ENCODE measurements around the gene C1QL1.
"Not testable (repeated sequence)": the region's sequence is repeated elsewhere in the genome, so short reads cannot be mapped to it uniquely, and the experiment has no call there.

C1QL1 gene

DNA sequence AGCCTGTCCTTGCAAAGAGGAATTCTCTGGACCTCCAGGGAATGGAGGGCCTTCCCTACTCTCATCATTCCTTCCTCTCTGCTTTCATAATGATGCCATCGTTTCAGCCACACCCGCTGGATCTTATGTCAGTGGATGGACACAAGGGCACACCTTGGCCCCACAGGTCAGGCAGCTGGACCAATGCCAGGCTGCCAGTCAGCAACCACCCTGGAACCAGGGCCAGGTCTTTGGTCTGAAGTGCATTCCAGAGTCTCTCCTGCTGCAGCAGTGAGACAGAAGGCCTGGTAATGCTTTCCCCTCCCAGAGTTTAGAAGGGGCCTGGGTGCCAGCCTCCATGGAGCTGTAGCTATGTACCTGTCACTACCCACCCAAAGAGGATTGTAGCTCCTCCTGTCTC lies 7.4 kb downstream of the C1QL1 start:
- DNase-seq (ENCODE audit: low spot score): no peak

DNA sequence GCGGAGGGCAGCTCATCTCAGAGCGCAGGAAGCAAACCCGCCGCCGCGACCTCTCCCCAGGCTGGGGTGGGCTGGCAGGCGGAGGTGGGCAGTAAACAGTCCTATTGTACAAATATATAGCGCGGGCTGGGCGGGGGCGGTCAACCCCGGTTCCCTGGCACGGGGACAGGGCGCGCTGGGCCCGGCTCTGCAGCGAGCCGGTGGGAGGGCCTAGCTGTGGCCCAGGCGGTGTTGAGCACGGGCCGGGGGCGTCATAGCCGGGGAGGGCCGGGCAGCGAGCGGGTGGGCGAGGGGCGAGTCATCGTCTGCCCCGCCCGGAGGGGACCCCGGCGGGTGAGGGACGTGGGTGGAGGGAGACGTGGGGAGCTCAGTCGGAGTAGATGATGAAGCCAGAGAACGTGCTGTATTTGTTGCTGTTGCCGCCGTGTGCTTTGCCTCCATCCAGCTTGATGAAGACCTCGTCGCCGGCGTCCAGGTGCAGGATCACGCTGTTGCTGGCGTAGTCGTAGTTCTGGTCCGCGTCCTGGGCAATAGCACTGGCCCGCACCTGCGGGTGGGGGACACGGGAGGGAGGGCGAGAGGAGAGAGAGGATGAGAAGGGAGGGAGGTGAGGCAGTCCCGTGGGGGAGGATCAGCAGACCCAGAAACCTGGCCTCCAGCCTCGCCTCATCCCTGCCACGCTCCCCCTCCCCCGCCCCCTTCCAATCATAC lies 8.1 kb downstream of the C1QL1 start:
- DNase-seq (ENCODE audit: low spot score): no peak

DNA sequence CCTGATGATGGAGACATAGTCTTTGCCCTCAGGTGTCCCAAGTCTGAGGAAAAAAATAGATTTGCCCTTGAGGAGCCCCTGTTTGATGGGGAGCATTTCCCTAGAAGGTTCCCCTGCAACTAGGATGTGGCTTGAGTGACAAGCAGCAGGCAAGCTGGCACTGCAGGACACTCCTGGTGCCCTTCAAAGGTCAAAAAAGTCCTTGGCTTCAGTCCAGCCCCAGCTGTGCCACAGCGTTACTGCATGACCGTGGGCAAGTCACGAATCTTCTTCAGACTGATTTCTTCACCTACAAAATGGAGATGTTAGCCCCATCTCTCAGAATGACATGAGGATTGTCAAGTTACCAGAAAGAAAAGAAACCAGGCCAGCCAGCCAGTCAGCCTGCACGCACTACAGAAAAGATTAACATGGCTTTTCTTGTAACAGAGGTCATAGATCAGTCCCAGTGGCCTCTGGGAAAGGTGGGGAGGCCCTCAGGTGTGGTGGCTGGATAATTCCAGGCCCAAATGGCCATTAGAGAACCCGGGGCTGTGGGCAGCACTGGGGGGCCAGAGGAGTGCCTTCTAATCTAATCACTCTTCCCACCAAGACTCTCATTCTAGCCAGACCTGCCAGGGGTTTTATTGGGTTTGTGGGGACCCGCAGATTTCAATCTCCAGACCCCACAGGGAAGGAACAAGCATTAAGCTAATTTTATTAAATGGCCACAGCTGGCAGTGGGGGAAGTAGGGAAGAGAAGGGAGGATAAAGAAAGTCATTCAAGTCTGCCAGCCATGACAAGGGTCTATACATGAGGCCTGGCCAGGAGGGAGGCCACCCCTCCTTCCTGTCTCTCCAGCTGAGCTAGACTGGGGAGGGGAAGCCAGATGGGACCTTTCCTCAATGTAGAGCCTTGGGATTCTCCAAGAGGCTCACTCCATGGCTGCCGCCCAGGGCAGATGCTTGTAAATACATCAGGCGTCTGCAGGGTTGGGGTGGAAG lies 10.8 kb downstream of the C1QL1 start:
- no peak for DNase-seq (ENCODE audit: low spot score)

DNA sequence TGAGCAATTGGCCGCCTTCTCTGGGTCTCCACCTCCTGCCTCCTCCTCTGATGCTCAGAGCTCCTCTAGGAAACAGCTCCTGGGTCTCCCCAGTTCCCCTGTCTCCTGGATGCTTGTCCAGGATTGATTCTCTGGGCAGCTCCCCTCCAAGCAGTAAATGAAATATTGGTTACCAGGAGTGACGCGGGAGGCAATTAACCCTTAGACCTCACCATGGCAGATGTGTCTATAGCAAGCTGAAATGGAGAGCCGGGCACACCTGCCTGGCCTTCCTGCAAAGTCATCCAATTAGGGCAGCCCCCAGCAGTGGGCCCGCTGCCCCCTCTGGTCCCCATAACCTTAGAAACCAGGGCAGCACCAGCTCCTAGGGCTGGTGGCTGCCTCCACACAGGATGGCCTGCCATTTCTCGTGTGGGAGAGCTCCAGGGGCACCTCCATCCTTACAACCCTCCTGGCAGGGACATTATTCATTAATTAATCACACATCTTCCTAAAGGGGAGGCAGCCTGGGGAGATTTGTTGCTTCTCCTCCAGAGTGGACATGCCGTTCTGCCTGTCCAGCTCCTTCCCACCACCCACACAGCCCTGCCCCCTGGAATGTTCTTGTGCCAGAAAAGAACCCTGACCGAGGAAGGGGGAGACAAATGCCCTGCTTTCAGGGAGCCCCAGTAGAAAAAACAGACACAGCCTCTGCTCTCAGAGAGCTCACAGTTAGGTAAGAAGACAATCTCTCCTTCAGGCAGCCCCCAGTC lies 12.3 kb downstream of the C1QL1 start:
- DNase-seq (ENCODE audit: low spot score): no peak

DNA sequence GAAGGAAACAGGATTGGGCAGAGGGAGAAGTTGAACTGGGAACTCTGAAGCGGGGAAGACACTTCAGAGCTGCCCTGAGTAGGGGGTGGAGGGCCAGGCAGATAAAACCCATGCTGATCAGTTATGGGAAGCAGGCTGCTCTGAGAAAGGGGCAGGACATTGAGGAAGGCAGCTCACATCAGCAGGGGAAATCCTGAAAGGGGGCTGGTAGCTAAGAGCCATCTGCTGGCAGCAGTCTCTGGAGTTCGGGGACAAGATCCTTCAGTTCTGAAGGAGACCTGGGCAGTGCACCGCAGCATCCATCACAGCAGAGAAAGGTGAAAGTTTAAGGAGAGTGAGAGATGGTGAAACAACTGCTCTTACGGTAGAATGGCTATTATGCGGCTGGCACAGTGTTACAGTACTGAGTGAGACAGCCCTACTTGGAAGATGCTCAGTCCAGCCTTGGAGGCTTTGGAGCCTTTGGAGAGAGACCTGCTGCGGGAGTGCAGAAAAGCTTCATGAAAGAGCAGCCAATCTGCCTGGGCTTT lies 15.1 kb downstream of the C1QL1 start:
- DNase-seq (ENCODE audit: low spot score): no peak

DNA sequence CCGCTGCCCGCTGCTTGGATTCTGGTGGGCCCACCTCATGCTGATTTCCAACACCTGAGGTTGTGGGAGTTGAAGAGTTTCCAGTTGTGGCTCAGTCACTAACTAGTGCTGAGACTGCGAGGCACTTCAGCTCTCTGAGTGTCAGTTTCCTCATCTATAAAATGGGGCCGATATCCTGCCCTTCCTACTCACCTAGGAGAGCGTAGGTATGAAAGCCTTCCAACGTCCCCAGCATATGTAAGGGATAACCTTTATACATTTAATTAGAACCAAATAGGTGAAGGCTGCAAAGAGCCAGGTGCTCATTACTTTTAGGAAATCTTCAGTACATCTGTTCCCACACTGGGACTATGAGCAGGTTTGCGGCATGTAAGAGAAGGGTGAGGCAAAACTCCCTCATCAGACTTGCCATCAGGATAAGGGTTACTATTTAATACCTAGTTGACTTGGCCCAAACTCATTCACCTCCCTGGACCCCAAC lies 19.7 kb downstream of the C1QL1 start:
- DNase-seq (ENCODE audit: low spot score): no peak

DNA sequence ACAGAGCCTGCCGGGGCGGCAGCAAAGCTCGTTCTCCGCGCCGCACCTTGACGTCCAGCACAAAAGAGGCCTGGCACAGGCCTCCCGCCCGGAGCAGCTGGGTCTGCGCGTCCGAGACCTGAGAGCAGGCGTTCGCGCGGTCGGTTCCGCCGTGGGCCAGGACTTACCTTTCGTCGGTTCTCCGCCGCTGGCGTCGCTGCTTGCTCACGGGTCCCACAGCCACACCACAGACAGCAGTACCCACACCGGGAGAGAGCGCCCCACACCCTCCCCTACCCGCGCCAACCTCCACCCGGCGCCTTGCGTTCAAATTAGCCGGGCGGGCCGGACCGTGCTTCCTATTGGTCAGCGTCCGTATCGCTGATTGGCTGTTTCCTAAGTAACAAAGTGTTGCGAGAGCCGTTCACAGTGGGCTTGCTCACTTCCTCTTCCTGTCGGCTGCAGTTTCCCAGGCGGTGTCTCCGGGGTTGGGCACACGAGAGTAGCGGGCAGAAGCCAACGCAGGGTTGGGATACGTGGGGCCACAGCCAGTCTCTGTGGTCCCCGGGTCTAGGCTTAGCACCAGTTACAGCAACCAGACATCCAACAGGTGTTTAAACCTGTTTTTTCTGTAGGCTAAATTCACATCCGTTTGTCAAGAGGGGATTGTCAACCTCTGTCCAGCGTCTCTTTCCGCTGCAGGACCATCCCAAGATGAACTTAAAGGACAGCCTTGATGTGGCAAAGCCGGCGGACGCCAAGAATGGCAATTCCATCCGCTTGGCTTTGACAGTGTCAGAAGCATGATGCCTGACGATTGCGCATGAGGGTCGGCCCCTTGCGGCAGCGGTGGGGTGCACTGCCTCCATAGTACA lies 20.4 kb downstream of the C1QL1 start, which contains the start of gene KIF18B:
Gene KIF18B, minus strand, starts transcription at position 313 of the 854 bp plus-strand sequence. CDS start 11,429 bp downstream, outside the sequence.
- peak; percentile 97 for DNase-seq (ENCODE audit: low spot score)

DNA sequence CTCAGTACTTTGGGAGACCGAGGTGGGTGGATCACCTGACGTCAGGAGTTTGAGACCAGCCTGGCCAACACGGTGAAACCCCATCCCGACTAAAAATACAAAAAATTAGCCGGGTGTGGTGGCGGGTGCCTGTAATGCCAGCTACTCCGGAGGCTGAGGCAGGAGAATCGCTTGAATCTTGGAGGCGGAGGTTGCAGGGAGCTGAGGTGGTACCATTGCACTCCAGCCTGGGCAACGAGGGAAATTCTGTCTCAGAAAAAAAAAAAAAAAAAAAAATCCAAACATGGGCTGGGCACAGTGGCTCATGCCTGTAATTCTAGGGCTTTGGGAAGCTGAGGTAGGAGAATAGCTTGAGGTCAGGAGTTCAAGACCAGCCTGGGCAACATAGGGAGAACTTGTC lies 22.5 kb downstream of the C1QL1 start:
- not testable (repeated sequence) for DNase-seq (ENCODE audit: low spot score)

DNA sequence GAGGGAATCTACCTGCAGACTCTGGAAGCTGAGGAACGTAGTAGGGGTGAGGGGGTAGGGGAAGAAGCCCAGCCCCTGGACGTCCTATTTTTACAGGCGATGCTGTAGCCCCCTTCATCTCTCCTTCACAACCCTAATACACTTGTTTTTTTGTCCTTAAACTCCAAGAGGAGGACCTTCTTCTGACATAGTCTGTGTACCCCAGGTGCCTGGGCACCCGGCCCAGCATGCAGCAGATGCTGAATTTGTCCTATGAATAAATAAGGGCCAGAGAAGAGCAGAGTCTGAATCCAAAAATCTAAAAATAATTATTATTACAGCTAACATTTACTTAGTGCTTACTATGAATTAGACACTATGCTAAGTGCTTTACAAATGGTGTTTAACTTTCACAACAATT lies 25.6 kb downstream of the C1QL1 start:
- no peak for DNase-seq (ENCODE audit: low spot score)

DNA sequence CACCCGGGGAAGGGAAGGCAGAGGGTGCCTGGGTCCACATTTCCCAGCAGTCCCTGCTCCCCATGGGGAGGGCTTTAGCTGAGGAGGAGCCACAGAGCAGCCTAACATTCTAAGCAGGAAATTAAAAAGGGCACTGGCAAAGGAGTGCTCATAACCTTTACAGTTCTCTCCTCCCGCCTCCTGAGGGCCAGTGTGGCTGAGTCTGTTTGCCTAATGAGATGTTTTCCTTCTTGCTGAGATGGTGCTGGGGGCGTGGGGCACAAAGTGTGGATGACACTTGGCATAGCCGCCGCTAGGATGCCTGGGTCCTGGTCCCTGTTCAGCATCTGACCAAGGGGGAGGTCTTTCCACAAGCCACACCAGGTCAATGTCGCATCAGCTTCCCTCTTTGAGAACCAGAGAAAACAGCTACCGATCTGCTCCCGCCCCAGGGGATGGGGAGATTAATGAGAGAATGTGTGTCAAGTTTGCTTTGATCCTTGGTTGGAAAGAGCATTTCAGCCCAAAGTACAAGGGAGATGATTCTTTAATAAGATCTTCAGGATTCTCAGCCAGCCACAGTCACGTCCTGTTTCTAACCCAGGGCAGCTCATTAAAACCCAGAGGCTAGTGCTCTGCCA lies 26.3 kb downstream of the C1QL1 start:
- DNase-seq (ENCODE audit: low spot score): no peak

DNA sequence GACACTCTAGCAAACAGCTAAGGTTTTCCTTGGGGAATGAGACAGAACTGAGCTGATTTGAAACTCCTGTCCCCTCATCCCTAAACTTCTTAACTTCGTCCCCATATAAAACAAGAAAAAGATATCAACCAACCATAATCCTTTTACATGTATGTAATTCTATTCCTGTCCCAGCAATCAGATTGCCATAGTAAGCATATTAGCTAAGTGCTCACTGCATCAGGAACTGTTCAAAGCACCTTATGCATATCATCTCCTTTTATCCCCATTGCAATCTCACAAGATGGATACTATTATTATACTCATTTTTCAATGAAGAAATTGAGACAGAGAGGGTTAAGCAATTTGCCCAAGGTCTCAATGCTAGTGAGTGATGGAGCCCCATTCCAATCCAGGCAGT lies 27.3 kb downstream of the C1QL1 start:
- DNase-seq (ENCODE audit: low spot score): no peak

DNA sequence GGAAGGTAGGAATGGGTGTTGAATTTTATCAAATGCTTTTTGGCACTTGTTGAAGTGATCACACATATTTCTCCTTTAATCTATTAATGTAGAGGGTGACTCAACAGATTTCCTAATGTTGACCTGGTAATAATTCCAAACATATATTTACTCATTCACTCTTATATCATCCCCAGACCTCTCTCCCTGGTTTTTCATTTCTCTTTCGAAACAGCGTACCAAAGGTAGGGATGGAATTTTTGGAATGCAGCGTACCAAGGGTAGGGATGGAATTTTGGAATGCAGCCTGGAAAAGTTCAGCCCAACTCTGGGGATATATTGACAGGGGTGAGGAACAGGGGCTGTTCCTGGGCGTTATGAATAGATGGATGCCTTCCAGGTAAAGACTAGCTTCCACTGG lies 27.8 kb downstream of the C1QL1 start:
- peak; percentile 36 for DNase-seq (ENCODE audit: low spot score)

DNA sequence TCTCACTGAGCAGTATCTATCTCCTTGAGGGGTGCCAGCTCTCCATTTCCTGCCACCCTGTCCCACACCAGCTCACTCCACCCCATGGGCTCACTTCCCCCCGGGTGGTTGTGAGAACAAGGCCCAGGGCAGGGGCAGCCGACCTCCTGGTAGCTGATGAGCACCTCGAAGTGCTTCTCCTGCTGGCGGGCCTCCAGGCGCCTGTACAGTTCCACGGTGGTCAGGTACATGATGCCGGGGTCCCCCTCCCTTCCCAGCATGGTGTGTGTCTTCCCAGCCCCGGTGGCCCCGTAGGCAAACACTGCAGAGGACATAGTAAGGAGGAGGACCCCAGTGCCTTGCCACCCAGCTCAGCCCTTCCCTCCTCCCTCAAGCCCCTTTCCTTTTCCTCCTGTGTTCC lies 33.0 kb downstream of the C1QL1 start:
- DNase-seq (ENCODE audit: low spot score): no peak

DNA sequence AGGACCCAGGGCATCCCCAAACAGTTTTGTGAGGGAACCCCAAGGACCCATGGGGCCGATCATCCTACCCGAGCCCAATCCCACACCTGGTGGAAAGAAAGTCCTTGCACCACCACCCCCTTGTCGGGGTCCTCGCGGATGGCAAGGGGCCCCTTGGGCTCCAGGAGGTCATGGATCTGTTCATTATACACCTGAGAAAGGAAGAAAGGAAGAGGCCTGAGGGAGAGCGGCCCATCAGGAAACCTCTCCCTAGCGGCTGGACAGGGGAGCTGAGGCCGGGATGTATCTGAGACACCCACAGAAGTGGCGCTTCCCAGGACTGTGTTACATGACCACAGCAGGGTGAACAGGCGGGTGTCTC lies 33.4 kb downstream of the C1QL1 start:
- DNase-seq (ENCODE audit: low spot score): no peak

DNA sequence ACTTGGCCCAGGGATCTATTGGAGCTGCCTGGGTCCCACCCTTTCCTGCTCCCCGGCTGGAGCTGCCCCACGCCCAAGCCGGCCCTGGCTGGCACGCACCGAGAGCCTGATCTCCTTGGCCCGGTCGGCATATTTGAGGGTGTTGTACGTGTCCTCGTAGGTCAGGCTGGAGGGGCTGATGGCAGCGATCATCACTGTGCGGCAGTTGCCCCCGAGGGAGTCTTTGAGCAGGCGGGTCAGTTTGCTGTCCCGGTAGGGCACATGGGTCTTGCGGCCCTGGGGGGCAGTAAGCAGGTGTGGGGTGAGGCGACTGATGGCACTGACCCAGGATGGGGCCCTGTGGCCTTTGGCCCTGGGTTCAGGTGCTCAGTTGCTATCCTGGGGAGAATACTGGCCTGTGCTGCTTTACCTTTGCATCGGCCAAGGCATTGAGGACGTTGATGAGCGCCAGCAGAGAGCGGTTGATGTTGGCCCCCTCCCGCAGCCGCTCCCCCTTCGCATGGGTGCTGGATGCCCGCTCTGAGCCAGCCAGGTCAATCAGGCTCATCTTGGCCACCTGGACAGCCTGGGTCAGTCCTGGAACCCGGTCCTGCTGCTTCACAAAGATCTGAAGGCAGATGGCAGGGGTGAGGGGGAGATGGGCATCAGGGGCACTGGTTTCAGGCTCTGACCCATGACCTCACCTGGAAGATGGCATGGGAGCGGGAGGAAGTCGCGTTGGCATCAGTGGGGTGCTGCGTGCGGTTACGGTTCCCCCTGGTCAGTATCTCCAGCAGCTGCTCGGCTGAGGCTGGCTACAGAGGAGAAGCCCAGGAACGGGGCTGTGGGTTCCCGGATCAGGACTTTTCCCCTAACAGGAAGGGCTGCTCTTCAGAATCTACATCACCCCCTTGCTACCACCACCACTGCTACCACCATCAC lies 34.0 kb downstream of the C1QL1 start:
- DNase-seq (ENCODE audit: low spot score): no peak

DNA sequence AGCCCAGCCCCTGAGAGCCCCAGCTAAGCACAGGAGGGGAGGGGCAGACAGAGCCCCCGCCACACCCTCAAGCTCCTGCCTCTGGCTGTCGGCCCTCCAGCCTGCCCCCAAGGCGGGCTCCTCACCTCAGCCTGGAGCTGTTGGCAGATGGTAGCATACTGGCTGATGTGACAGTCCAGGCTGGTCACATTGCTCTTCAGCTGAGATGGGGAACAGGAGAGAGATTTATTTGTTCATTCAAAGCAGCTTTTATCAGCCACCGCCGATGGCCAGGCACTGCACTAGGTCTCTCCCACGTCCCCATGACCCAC lies 35.4 kb downstream of the C1QL1 start:
- no peak for DNase-seq (ENCODE audit: low spot score)

DNA sequence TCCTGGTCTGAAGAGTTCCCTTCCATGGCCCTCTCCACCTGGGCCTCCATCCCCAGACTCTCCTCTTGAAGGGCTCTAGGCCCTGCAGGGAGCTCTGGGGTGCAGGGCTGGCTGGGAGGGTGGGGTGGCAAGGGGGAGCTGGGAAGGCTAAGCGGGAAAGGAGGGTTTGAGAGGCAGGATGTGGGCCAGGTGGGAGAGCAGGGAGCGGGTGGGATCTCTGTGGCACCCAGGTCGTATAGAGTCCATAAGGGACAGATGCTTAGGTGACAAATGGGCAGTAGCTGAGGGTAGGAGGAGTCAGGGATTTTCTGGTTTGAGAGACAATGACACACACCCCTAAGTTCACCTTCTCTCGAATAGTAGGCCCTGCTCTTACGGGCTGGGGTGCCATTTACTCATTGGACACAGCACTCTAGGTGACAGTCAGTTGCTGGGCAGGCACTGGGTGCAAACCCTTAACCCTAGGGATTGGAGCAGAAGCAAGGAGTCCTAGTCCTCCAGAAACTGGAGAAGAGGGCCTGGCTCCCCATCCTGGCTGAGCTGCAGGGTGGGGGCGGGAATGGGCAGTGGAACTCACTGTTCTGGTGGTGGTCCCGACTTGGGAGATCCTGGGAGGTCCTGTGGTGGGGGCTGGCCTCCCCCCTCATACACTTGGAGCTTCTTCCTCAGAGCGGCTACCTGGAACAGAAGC lies 35.9 kb downstream of the C1QL1 start:
- no peak for DNase-seq (ENCODE audit: low spot score)

DNA sequence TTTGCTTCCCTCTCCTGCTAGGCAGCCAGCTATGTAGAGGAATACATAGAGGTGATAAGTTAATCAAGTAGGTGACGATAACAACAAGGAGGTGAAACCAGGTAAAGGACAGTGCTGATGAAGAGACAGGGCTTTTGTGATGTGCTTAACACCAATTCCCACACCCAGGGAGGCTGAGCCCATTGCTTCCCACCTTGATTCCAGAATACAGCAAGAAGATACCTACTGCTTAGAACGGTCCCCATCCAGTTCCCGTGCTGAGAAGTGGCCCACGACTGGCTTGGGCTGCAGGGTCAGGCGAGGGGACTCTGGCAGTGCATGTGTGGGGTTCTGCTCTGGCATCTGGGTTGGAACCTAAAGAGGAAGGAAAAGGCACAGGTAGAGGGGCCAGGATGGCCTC lies 36.7 kb downstream of the C1QL1 start:
- DNase-seq (ENCODE audit: low spot score): no peak

DNA sequence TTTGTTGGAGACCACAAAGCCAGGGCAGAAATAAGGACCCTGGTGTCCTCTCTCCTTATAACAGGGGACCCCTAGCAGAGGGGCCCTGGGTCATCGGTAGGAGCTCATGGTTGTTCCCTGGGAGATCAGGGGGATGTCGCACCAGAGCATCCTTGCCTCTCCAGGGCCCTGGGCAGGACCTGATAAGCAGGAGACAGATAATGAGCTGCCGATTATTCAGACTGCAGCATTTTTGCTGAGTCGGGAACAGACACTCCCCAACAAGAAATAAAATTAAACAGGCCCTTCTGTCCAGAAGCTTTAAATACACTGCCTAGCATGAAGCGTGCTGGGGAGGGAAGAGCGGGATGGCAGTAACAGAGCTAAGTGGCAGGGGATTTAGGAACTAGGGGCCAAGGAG lies 37.4 kb downstream of the C1QL1 start:
- DNase-seq (ENCODE audit: low spot score): no peak
